GM12873 (cell line): ENCODE measurements around the gene TNFAIP8L1.

ENCODE experiments used
- TF ChIP-seq, protein P1 (sequence below): IDR thresholded peaks from 2 replicates; pipeline ENCODE4 v1.5.1; 2012; ENCODE audit warnings: low read depth, mild to moderate bottlenecking, moderate library complexity, low read length, control low read depth; ENCODE audit not compliant: insufficient read depth; ENCODE audit errors: missing control alignments

Gene TNFAIP8L1

DNA sequence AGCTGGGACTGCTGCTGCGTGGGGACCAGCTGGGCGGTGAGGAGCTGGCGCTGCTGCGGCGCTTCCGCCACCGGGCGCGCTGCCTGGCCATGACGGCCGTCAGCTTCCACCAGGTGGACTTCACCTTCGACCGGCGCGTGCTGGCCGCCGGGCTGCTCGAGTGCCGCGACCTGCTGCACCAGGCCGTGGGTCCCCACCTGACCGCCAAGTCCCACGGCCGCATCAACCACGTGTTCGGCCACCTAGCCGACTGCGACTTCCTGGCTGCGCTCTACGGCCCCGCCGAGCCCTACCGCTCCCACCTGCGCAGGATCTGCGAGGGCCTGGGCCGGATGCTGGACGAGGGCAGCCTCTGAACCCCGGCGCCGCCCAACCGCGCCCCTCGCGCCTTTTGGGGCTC is 12.8 kb downstream of the TNFAIP8L1 start:
- TF ChIP-seq, protein P1, sequence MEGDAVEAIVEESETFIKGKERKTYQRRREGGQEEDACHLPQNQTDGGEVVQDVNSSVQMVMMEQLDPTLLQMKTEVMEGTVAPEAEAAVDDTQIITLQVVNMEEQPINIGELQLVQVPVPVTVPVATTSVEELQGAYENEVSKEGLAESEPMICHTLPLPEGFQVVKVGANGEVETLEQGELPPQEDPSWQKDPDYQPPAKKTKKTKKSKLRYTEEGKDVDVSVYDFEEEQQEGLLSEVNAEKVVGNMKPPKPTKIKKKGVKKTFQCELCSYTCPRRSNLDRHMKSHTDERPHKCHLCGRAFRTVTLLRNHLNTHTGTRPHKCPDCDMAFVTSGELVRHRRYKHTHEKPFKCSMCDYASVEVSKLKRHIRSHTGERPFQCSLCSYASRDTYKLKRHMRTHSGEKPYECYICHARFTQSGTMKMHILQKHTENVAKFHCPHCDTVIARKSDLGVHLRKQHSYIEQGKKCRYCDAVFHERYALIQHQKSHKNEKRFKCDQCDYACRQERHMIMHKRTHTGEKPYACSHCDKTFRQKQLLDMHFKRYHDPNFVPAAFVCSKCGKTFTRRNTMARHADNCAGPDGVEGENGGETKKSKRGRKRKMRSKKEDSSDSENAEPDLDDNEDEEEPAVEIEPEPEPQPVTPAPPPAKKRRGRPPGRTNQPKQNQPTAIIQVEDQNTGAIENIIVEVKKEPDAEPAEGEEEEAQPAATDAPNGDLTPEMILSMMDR = no peak

DNA sequence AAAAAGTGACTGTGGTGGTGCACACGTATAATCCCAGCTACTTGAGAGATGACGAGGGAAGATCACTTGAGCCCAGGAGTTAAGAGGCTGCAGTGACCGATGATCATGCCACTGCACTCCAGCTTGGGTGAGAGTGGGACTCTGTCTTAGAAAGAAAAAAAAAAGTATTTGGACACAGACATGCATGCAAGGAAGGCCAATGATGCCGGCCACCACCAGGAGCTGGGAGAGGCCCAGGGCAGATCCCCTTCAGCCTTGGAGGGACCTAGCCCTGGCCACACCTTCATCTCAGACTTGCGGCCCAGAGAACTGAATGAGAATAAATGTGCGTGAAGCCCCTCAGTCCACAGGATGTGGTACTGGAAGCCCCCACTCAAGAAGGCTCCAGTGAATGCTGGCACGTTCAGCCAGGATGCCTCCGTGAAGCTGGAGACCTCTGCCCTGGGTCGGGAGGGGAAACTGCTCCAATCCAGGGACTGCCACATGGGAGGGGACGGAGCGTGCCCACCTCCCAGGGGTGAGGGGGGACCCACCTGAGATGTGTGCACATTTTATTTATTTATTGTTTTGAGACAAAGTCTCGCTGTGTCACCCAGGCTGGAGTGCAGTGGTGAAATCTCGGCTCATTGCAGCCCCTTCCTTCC is 14.6 kb downstream of the TNFAIP8L1 start:
- TF ChIP-seq, protein P1 = no peak

DNA sequence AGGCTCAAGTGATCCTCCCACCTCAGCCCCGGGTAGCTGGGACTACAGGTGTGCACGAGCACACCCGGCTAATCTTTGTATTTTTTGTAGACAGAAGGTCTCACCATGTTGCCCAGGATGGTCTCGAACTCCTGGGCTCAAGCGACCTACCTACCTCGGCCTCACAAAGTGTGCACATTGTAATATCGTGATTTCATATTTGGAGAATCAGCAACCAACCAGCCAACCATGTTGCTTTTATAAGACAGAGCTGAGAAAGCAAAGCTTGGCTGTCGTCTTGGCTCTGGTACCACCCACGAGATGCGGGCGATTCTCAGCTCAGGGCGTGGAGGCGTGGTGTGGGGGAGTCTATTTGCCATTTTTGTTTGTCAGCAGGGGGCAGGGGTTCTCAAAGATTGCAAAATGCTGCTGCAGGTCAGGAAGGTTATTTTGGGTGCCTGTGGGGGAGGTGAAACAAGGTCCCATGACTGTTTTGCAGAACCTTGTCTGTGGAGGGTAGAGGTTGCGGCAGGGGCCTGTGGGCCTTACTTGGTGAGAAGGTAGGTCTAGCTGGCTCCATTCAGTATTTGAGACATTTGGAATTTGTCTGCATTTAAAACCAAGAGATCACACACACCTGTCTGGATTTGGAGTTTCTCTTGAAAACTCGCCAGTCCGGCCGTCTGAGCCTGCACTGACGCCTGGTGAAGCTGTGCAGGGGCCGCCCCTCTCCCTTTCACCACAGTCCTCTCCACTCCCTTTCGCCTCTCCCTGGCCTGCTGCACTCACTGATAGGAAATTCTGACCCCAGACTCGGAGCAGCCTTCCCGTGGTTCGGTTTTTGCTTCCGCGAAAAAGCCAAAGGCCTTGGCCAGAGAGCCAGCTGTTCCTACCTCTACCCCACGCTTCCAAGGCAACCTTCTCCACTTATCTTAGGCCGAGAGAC is 15.4 kb downstream of the TNFAIP8L1 start:
- TF ChIP-seq, protein P1 = no peak

DNA sequence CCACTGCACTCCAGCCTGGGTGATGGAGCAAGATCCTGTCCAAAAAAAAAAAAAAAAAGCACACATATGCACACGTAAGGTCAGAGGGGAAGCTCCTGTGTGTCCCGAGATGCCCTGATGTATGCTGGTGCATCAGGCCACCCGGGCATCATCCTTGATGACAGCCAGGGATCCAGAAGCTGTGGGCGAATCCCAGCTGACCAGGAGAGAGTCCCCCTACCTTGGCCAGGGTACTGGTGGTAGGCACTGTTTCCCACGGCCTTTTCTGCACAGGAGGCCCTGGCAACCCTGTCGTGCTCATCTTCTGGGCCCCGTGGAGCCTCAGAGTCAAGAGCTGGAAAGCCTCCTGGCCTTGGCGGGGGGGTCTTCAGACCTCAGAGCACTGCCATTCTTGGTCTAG is 16.8 kb downstream of the TNFAIP8L1 start:
- TF ChIP-seq, protein P1 = no peak

DNA sequence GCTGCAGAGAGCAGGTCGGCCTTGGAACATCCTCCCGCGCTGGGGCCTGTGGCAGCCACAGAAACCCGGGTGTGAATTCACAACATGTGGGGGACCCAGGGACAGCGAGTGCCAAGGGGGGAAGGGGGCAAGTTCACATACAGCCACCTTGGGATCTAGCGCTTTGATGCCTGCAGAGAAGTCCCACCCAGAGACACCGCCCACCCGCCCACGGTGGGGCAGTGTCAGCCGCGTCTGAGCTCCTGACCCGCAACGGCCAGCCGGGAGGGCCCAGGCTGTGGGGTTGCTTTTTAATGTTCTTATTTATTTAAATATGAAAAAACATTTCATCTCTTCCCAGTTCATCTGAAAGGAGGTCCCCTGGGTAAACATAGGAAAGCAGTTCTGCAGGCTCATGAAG is 17.9 kb downstream of the TNFAIP8L1 start:
- TF ChIP-seq, protein P1 = no peak

DNA sequence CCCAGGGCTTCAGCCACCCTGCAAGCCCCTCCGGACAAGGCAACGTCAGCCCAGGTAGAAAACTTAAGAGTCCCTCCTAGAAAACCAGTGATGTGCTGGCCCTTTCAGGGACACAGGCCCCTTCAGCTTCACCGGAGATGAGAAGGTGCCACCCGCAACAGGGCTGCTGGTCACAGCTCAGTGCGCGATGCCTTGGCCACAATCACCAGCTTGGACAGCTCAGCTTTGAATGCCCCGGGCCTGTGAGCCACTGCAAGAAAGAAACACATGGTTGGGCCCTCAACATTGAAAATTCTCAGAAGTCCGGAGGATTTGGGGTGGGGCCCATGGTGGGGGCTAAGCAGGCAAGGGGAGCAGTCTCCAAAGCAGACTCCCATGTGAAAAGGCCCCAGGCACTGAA is 18.5 kb downstream of the TNFAIP8L1 start:
- TF ChIP-seq, protein P1 = no peak

DNA sequence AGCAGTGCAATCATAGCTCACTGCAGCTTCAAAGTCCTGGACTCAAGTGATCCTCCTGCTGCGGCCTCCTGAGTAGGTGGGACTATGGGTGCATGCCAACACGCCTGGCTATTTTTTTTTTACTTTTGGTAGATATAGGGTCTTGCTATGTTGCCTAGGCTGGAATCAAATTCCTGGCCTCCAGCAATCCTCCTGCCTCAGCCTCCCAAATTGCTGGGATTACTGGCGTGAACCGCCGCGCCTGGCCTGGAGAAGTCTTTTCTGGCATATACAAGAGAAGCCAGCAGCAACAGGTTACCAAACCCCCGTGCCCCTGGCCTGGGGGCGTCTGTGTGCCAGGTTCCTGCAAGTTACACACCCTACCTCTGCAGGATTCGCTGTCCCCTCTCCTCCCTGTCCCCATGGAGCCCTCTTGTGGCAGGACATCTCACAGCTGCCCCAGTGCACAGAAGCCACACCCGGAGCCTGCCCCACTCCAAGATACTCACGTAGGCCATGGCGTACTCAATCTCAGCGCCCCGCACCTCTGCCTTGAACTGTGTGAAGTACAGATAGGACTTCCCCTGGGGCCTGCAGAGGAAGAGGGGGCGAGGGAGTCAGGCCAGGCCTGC is 21.0 kb downstream of the TNFAIP8L1 start:
- TF ChIP-seq, protein P1 = peak; percentile 40
